ENCODE measurements around the gene HOXA7.

The HOXA7 gene

DNA sequence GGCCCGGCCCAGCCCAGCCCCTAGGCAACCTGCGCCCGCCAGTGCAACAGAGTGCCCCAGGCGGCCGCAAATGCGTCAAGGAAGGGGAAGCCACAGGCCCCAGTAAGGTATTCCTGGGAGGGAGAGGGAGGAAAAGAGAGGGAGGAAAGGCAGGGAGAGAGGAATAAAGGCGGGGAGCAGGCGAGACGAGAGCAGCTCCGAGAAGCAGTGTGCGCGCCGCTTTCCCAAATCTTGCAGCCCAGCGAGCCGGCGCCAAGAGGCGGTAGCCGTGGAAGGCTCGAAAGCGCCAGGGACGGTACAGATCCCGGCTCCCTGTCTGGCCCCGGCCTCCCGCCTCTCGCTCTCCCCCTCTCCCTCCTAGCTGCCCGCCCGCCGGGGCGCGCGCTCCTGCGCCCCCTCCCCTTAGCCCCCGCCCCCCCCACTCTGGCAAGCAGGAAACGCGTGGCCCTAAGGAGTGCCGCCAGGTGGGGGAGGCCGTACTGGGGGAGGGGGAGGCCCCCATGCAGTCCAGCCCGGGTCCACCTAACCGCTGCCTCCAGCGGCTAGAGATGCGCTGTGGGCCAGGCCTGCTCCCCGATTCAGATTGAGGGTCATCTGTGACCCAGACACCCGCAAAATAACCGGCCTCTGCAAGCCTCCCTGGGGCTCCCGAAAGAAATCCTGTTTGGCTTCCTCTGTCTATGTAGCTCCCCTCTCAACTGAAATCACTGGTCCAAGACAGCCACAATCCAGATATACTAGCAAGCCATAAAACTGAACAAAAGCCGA, 13.4 kb upstream of the HOXA7 start (continued):
- TF ChIP-seq, protein P1, sequence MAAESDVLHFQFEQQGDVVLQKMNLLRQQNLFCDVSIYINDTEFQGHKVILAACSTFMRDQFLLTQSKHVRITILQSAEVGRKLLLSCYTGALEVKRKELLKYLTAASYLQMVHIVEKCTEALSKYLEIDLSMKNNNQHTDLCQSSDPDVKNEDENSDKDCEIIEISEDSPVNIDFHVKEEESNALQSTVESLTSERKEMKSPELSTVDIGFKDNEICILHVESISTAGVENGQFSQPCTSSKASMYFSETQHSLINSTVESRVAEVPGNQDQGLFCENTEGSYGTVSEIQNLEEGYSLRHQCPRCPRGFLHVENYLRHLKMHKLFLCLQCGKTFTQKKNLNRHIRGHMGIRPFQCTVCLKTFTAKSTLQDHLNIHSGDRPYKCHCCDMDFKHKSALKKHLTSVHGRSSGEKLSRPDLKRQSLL (tag by site-specific recombination; IDR thresholded peaks at IDR 0.05): no peak
- TF ChIP-seq ZNF148 (tag by site-specific recombination; IDR thresholded peaks at IDR 0.05; ENCODE audit: borderline replicate concordance) (no peak), ZNF670 (tag by site-specific recombination; IDR thresholded peaks at IDR 0.05; ENCODE audit: low read depth) (no peak), ZNF624 (tag by site-specific recombination; IDR thresholded peaks at IDR 0.05) (no peak), ZNF18 (tag by site-specific recombination; IDR thresholded peaks at IDR 0.05) (no peak), ZNF274 (IDR thresholded peaks at IDR 0.05; ENCODE audit: low read length) (no peak), ZNF274 (tag by site-specific recombination; IDR thresholded peaks at IDR 0.05; ENCODE audit: borderline replicate concordance) (no peak), KLF10 (tag by site-specific recombination; IDR thresholded peaks at IDR 0.05) (no peak), GFI1B (tag by site-specific recombination; IDR thresholded peaks at IDR 0.05) (peak; percentile 79), ZNF792 (tag by site-specific recombination; IDR thresholded peaks at IDR 0.05) (no peak), REST (tag by site-specific recombination; IDR thresholded peaks at IDR 0.05) (no peak), MZF1 (tag by site-specific recombination; IDR thresholded peaks at IDR 0.05; ENCODE audit: borderline replicate concordance) (no peak), ZFP3 (tag by site-specific recombination; IDR thresholded peaks at IDR 0.05; ENCODE audit: low read depth) (no peak), ZNF341 (tag by site-specific recombination; IDR thresholded peaks at IDR 0.05; ENCODE audit: low read depth) (no peak), GLI4 (tag by site-specific recombination; IDR thresholded peaks at IDR 0.05) (no peak), ZNF843 (tag by site-specific recombination; IDR thresholded peaks at IDR 0.05) (peak; percentile 20; the same call in 1 of the 2 replicates), ZNF530 (tag by site-specific recombination; IDR thresholded peaks at IDR 0.05; ENCODE audit: low read depth) (no peak), SP2 (tag by site-specific recombination; IDR thresholded peaks at IDR 0.05) (peak; percentile 56), ZNF768 (tag by site-specific recombination; IDR thresholded peaks at IDR 0.05) (no peak)
- TF ChIP-seq, protein P2, sequence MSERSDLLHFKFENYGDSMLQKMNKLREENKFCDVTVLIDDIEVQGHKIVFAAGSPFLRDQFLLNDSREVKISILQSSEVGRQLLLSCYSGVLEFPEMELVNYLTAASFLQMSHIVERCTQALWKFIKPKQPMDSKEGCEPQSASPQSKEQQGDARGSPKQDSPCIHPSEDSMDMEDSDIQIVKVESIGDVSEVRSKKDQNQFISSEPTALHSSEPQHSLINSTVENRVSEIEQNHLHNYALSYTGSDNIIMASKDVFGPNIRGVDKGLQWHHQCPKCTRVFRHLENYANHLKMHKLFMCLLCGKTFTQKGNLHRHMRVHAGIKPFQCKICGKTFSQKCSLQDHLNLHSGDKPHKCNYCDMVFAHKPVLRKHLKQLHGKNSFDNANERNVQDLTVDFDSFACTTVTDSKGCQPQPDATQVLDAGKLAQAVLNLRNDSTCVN (tag by site-specific recombination; optimal IDR thresholded peaks at IDR 0.05): peak; percentile 69
- TF ChIP-seq, protein P3, sequence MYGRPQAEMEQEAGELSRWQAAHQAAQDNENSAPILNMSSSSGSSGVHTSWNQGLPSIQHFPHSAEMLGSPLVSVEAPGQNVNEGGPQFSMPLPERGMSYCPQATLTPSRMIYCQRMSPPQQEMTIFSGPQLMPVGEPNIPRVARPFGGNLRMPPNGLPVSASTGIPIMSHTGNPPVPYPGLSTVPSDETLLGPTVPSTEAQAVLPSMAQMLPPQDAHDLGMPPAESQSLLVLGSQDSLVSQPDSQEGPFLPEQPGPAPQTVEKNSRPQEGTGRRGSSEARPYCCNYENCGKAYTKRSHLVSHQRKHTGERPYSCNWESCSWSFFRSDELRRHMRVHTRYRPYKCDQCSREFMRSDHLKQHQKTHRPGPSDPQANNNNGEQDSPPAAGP (tag by site-specific recombination; IDR thresholded peaks at IDR 0.05): 0 out of 2 replicates have a peak, but pooled peaks have one; percentile 26
- TF ChIP-seq, protein P4, sequence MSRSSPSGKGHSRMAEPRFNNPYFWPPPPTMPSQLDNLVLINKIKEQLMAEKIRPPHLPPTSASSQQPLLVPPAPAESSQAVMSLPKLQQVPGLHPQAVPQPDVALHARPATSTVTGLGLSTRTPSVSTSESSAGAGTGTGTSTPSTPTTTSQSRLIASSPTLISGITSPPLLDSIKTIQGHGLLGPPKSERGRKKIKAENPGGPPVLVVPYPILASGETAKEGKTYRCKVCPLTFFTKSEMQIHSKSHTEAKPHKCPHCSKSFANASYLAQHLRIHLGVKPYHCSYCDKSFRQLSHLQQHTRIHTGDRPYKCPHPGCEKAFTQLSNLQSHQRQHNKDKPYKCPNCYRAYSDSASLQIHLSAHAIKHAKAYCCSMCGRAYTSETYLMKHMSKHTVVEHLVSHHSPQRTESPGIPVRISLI (tag by site-specific recombination; IDR thresholded peaks at IDR 0.05): no peak
